ENCODE data around the gene GUCY1A1.

The GUCY1A1 gene

DNA sequence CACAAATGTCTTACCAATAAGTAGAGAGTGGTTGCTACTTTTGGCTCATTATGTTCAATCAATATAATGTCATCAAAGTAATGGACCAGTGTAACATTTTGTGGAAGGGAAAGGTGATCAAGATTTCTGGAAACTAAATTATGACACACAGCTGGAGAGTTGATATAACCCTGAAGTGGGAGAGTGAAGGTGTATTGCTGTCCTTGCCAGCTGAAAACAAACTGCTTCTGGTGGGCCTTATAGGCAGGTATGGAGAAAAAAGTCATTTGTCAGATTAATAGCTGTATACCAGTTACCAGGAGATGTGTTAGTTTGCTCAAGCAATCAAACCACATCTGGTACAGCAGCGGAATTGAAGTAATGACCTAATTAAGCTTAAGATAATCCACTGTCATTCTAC is 74.9 kb downstream of the GUCY1A1 start:
- TF ChIP-seq, protein P1, sequence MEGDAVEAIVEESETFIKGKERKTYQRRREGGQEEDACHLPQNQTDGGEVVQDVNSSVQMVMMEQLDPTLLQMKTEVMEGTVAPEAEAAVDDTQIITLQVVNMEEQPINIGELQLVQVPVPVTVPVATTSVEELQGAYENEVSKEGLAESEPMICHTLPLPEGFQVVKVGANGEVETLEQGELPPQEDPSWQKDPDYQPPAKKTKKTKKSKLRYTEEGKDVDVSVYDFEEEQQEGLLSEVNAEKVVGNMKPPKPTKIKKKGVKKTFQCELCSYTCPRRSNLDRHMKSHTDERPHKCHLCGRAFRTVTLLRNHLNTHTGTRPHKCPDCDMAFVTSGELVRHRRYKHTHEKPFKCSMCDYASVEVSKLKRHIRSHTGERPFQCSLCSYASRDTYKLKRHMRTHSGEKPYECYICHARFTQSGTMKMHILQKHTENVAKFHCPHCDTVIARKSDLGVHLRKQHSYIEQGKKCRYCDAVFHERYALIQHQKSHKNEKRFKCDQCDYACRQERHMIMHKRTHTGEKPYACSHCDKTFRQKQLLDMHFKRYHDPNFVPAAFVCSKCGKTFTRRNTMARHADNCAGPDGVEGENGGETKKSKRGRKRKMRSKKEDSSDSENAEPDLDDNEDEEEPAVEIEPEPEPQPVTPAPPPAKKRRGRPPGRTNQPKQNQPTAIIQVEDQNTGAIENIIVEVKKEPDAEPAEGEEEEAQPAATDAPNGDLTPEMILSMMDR (IDR thresholded peaks at IDR 0.05; ENCODE audit: insufficient read depth, low read length, poor library complexity, severe bottlenecking): no peak
- no peak overlapping the region for H3K4me3 ChIP-seq (replicated peaks; ENCODE audit: low read depth, low read length)
- DNase-seq (ENCODE audit: extremely low read depth, insufficient read length): no peak
- no peaks in the 10 kb centered on the region for H3K36me3 ChIP-seq (ENCODE audit: control insufficient read depth, insufficient read depth, low read length)
- no peaks in the 10 kb centered on the region for H3K27me3 ChIP-seq (replicated peaks; ENCODE audit: control insufficient read depth, insufficient read depth, low read length)

GRCh38 chr4:155742310-155743015 is 75.8 kb downstream of the GUCY1A1 start:
- no peaks in the 10 kb centered on the region for H3K27me3 ChIP-seq (replicated peaks; ENCODE audit: control insufficient read depth, insufficient read depth, low read length)
- TF ChIP-seq, protein P1 (IDR thresholded peaks at IDR 0.05; ENCODE audit: insufficient read depth, low read length, poor library complexity, severe bottlenecking): no peak
- no peak overlapping the region for H3K4me3 ChIP-seq (replicated peaks; ENCODE audit: low read depth, low read length)
- no peaks in the 10 kb centered on the region for H3K36me3 ChIP-seq (ENCODE audit: control insufficient read depth, insufficient read depth, low read length)
- no peak for DNase-seq (ENCODE audit: extremely low read depth, insufficient read length)

- TF ChIP-seq, protein P1 (IDR thresholded peaks at IDR 0.05; ENCODE audit: insufficient read depth, low read length, poor library complexity, severe bottlenecking): no peak
- Histone ChIP-seq H3K27me3 (replicated peaks; ENCODE audit: control insufficient read depth, insufficient read depth, low read length) (no peaks in the 10 kb centered on the region), H3K4me3 (replicated peaks; ENCODE audit: low read depth, low read length) (no peak overlapping the region), H3K36me3 (ENCODE audit: control insufficient read depth, insufficient read depth, low read length) (no peaks in the 10 kb centered on the region)
- no peak for DNase-seq (ENCODE audit: extremely low read depth, insufficient read length)
Measured at GRCh38 chr4:155745984-155746383, 79.3 kb downstream of the GUCY1A1 start.

GRCh38 chr4:155748039-155748438 is 81.4 kb downstream of the GUCY1A1 start:
- Histone ChIP-seq H3K36me3 (ENCODE audit: control insufficient read depth, insufficient read depth, low read length) (no peaks in the 10 kb centered on the region), H3K4me3 (replicated peaks; ENCODE audit: low read depth, low read length) (no peak overlapping the region), H3K27me3 (replicated peaks; ENCODE audit: control insufficient read depth, insufficient read depth, low read length) (no peaks in the 10 kb centered on the region)
- no peak for DNase-seq (ENCODE audit: extremely low read depth, insufficient read length)
- TF ChIP-seq, protein P1 (IDR thresholded peaks at IDR 0.05; ENCODE audit: insufficient read depth, low read length, poor library complexity, severe bottlenecking): no peak

- H3K36me3 ChIP-seq (ENCODE audit: control insufficient read depth, insufficient read depth, low read length): no peaks in the 10 kb centered on the region
- TF ChIP-seq, protein P1 (IDR thresholded peaks at IDR 0.05; ENCODE audit: insufficient read depth, low read length, poor library complexity, severe bottlenecking): no peak
- no peaks in the 10 kb centered on the region for H3K27me3 ChIP-seq (replicated peaks; ENCODE audit: control insufficient read depth, insufficient read depth, low read length)
- no peak for DNase-seq (ENCODE audit: extremely low read depth, insufficient read length)
- H3K4me3 ChIP-seq (replicated peaks; ENCODE audit: low read depth, low read length): no peak overlapping the region
Measured at GRCh38 chr4:155749041-155749440, 82.4 kb downstream of the GUCY1A1 start.

- TF ChIP-seq, protein P1 (IDR thresholded peaks at IDR 0.05; ENCODE audit: insufficient read depth, low read length, poor library complexity, severe bottlenecking): no peak
- no peak overlapping the region for H3K4me3 ChIP-seq (replicated peaks; ENCODE audit: low read depth, low read length)
- DNase-seq (ENCODE audit: extremely low read depth, insufficient read length): no peak
- no peaks in the 10 kb centered on the region for H3K36me3 ChIP-seq (ENCODE audit: control insufficient read depth, insufficient read depth, low read length)
- no peaks in the 10 kb centered on the region for H3K27me3 ChIP-seq (replicated peaks; ENCODE audit: control insufficient read depth, insufficient read depth, low read length)
Measured at GRCh38 chr4:155751569-155751968, 84.9 kb downstream of the GUCY1A1 start.

Measured in GM06990 (cell line).